B cell (primary cell): ENCODE measurements around the gene ARAP1. TPM values are rescaled to one million over a fixed set of nuclear protein-coding genes. Genes with fewer than 3 reads are reported as not detected.

Experiments used
- ATAC-seq: fragments of 200-7000 bp; cut with Tn5 transposase; one replicate; pipeline ENCODE4 v1.10.0; 2021; ENCODE audit warnings: low read depth, mild to moderate bottlenecking, moderate number of reproducible peaks, moderate library complexity
- CTCF ChIA-PET: fragments of 350-600 bp; sonication (Branson Sonifier 250); formaldehyde crosslinking; loops from one replicate; lab custom pipeline; 2021; ENCODE audit warnings: antibody characterized with exemption, inconsistent platforms; lab: Charles Lee
- POLR2A ChIA-PET: fragments of 350-600 bp; sonication (Branson Sonifier 250); formaldehyde crosslinking; loops from one replicate; lab custom pipeline; 2021; ENCODE audit warnings: antibody characterized with exemption; lab: Charles Lee
- DNase-seq: peaks from one replicate; pipeline ENCODE4 v3.0.0; 2013
- H2AFZ ChIP-seq: 2 replicates; pipeline ENCODE4 v1.6.1; 2012; ENCODE audit warnings: mild to moderate bottlenecking, low read depth, low read length; ENCODE audit not compliant: insufficient read depth, poor library complexity, severe bottlenecking
- H3K27ac ChIP-seq, 2 donors: 1 replicate in 1 of 2; 2 replicates in 1 of 2; pipeline ENCODE4 v1.5.1; 2012 to 2013; ENCODE audit warnings: low read length in 2 of 2, mild to moderate bottlenecking in 2 of 2, moderate library complexity in 1 of 2
- H3K27me3 ChIP-seq, 4 experiments: fragments of 200-600 bp in 1 of 4; sonication (generic) in 1 of 4; replicated peaks in 1 of 4; 1 replicate in 2 of 4; 2 replicates in 2 of 4; pipeline versions ENCODE4 v1.6.1 to v1.7.0; 2013 to 2016; ENCODE audit warnings: low read length in 3 of 4, mild to moderate bottlenecking in 2 of 4, mixed read lengths in 1 of 4, moderate library complexity in 1 of 4; ENCODE audit not compliant: insufficient read depth in 4 of 4, control insufficient read depth in 3 of 4; ENCODE audit errors: control extremely low read depth in 1 of 4
- H3K36me3 ChIP-seq, 2 experiments: replicated peaks in 1 of 2; 1 replicate in 1 of 2; 2 replicates in 1 of 2; pipeline versions ENCODE4 v1.6.1 to v1.7.1; 2013; ENCODE audit warnings: low read length in 1 of 2; ENCODE audit not compliant: insufficient read depth in 2 of 2, control insufficient read depth in 1 of 2; ENCODE audit errors: control extremely low read depth in 1 of 2, extremely low read depth in 1 of 2
- H3K4me1 ChIP-seq, 2 donors: fragments of 200-600 bp in 1 of 2; sonication (generic) in 1 of 2; 1 replicate in 1 of 2; 2 replicates in 1 of 2; pipeline versions ENCODE4 v1.5.1 to v1.6.1; 2013 to 2017; ENCODE audit warnings: low read length in 2 of 2; ENCODE audit not compliant: control insufficient read depth in 2 of 2, insufficient read depth in 2 of 2
- H3K4me2 ChIP-seq: replicated peaks from 2 replicates; pipeline ENCODE3; 2012; ENCODE audit warnings: mild to moderate bottlenecking, low read depth, low read length; ENCODE audit not compliant: poor library complexity, severe bottlenecking
- H3K4me3 ChIP-seq, 5 experiments: fragments of 200-600 bp in 1 of 5; sonication (generic) in 1 of 5; 1 replicate in 3 of 5; 2 replicates in 2 of 5; pipeline versions ENCODE4 v1.5.1 to v1.7.0; 2011 to 2016; ENCODE audit warnings: low read length in 4 of 5, mild to moderate bottlenecking in 4 of 5, low read depth in 2 of 5, control low read depth in 1 of 5, moderate library complexity in 1 of 5; ENCODE audit not compliant: insufficient read depth in 1 of 5; ENCODE audit errors: control extremely low read depth in 1 of 5, extremely low read depth in 1 of 5
- H3K79me2 ChIP-seq: fragments of 200-600 bp; sonication (generic); one replicate; pipeline ENCODE4 v1.6.0; 2016; ENCODE audit warnings: low read length; ENCODE audit not compliant: control insufficient read depth, insufficient read depth
- H3K9ac ChIP-seq: fragments of 200-600 bp; sonication (generic); 2 replicates; pipeline ENCODE4 v1.6.1; 2017; ENCODE audit warnings: mild to moderate bottlenecking, low read length, moderate library complexity
- H3K9me3 ChIP-seq, 3 donors: one replicate each; pipeline versions ENCODE4 v1.6.1 to v1.7.1; 2013; ENCODE audit warnings: low read length in 2 of 3; ENCODE audit not compliant: control insufficient read depth in 2 of 3, insufficient read depth in 1 of 3; ENCODE audit errors: control extremely low read depth in 1 of 3
- H4K20me1 ChIP-seq: 2 replicates; pipeline ENCODE4 v1.6.0; 2012; ENCODE audit warnings: mild to moderate bottlenecking, low read length; ENCODE audit not compliant: insufficient read depth, control insufficient read depth, poor library complexity, severe bottlenecking
- H3K27ac Mint-ChIP-seq: one replicate; pipeline ENCODE4 v1.8.0; 2021; ENCODE audit warnings: mixed read lengths
- H3K27me3 Mint-ChIP-seq: one replicate; pipeline ENCODE4 v1.8.0; 2021; ENCODE audit warnings: mixed read lengths
- H3K4me1 Mint-ChIP-seq: one replicate; pipeline ENCODE4 v1.8.0; 2021; ENCODE audit warnings: mixed read lengths
- H3K4me3 Mint-ChIP-seq: one replicate; pipeline ENCODE4 v1.8.0; 2021; ENCODE audit warnings: mixed read lengths
- H3K9me3 Mint-ChIP-seq: one replicate; pipeline ENCODE4 v1.8.0; 2022; ENCODE audit warnings: mixed read lengths; ENCODE audit not compliant: insufficient read depth
- CTCF ChIP-seq: fragments of 200-600 bp; IDR thresholded peaks from one replicate; pipeline ENCODE4 v1.8.0; 2022; ENCODE audit warnings: antibody characterized with exemption, mild to moderate bottlenecking
- EZH2 ChIP-seq: IDR thresholded peaks from 2 replicates; pipeline ENCODE4 v1.6.1; 2012; ENCODE audit warnings: borderline replicate concordance, low read depth, mild to moderate bottlenecking, moderate library complexity, low read length; ENCODE audit not compliant: insufficient read depth, poor library complexity, severe bottlenecking
- WGBS: methylation state at CpG from one replicate; pipeline ENCODE4 v1.1.5; 2013; ENCODE audit warnings: missing lambda C conversion rate; ENCODE audit not compliant: insufficient coverage; 5-methylcytosine and 5-hydroxymethylcytosine counted together
- intact Hi-C: fragments of 100-400 bp; cut with micrococcal nuclease; formaldehyde crosslinking; loops from one replicate; pipeline ENCODE4 v1.10.0; 2022
- polyA plus RNA-seq: library from polyadenylated mRNA; depleted of rRNA; stranded (reverse); fragments of >200 nt; gene quantifications from 2 replicates; pipeline ENCODE4 v1.2.3, GENCODE V29; 2012
- total RNA-seq, 2 donors: library from RNA; stranded (reverse); fragments of 120-200 nt in 1 of 2; gene quantifications; 1 replicate in 1 of 2; 2 replicates in 1 of 2; pipeline versions ENCODE4 v1.2.3 to v1.2.4, GENCODE V29; 2013 to 2022

The ARAP1 gene
- total and polyA plus RNA-seq, 2 donors (not counting 1 experiment from before 2014, with no cell fraction given): 143 to 242 TPM

- no peaks in the 10 kb centered on the region for H3K9me3 ChIP-seq
- H3K79me2 ChIP-seq: peaks cover 100% of the 10 kb centered on the region
- intact Hi-C loops: no loop called here
- no peaks in the 10 kb centered on the region for H3K27me3 ChIP-seq
- peaks cover 72% of the 10 kb centered on the region for H3K4me1 Mint-ChIP-seq
- H3K9ac ChIP-seq: peak overlapping the region; percentile 8
- H4K20me1 ChIP-seq: peaks cover 98% of the 10 kb centered on the region
- H3K9me3 Mint-ChIP-seq: no peaks in the 10 kb centered on the region
- ChIA-PET CTCF (interaction anchor here (0.5 to 23.8 kb wide), 2 partner anchors 71 to 463 kb away, joined by 3 to 390 read pairs; partner anchors contain the start of gene STARD10), POLR2A (no interaction called here)
- H3K4me3 Mint-ChIP-seq: peak overlapping the region; percentile 95
- no peak for TF ChIP-seq EZH2
- no peak for TF ChIP-seq CTCF
- peak overlapping the region; percentile 94 for H3K27ac Mint-ChIP-seq
- no peak for ATAC-seq
- H3K27ac ChIP-seq: peak overlapping the region in 1 of 2 donors; percentile 81
- 83% methylated on average over 2 of the region's 4 CpGs for WGBS
- H3K27me3 Mint-ChIP-seq: no peaks in the 10 kb centered on the region
- no peak overlapping the region for H2AFZ ChIP-seq
- peak overlapping the region; percentile 97 for H3K4me2 ChIP-seq
- DNase-seq: no peak
- H3K36me3 ChIP-seq: peaks cover 0 to 68% of the 10 kb centered on the region in 2 experiments
- H3K4me1 ChIP-seq: peaks cover 42 to 68% of the 10 kb centered on the region in 2 donors
- no peak overlapping the region for H3K4me3 ChIP-seq
Observed at GRCh38 chr11:72719551-72719950, 32.7 kb downstream of the ARAP1 start.

GRCh38 chr11:72719144-72719543 lies 33.1 kb downstream of the ARAP1 start:
- Histone ChIP-seq H3K4me3 (no peak overlapping the region), H2AFZ (no peak overlapping the region), H3K27ac (peak overlapping the region in 1 of 2 donors; percentile 81), H3K9ac (peak overlapping the region; percentile 8), H3K27me3 (no peaks in the 10 kb centered on the region), H3K79me2 (peaks cover 100% of the 10 kb centered on the region), H3K9me3 (no peaks in the 10 kb centered on the region), H3K4me2 (peak overlapping the region; percentile 97), H4K20me1 (peaks cover 98% of the 10 kb centered on the region), H3K36me3 (peaks cover 0 to 68% of the 10 kb centered on the region in 2 experiments), H3K4me1 (peaks cover 42 to 64% of the 10 kb centered on the region in 2 donors)
- DNase-seq: no peak
- peaks cover 73% of the 10 kb centered on the region for H3K4me1 Mint-ChIP-seq
- no peak for ATAC-seq
- peak overlapping the region; percentile 94 for H3K27ac Mint-ChIP-seq
- ChIA-PET POLR2A (no interaction called here), CTCF (interaction anchor here (1.2 to 23.8 kb wide), 2 partner anchors 16 to 71 kb away, joined by 3 to 390 read pairs; partner anchors contain the start of gene STARD10)
- no peak for TF ChIP-seq EZH2
- TF ChIP-seq CTCF: no peak
- H3K4me3 Mint-ChIP-seq: peak overlapping the region; percentile 95
- H3K27me3 Mint-ChIP-seq: no peaks in the 10 kb centered on the region
- intact Hi-C loops: no loop called here
- no peaks in the 10 kb centered on the region for H3K9me3 Mint-ChIP-seq
- 30% methylated on average over 2 of the region's 2 CpGs for WGBS
